Type B pancreatic cell (in vitro differentiated cells): ENCODE data around the gene ZNF23. TPM values are rescaled to one million over a fixed set of nuclear protein-coding genes. Genes with fewer than 3 reads are reported as not detected.

Source experiments
- DNase-seq: peaks from one replicate; pipeline ENCODE4 v3.0.0; 2021; ENCODE audit warnings: mixed read lengths; ENCODE audit not compliant: unreplicated experiment; ENCODE audit errors: extremely low spot score
- H3K27ac Mint-ChIP-seq: 2 replicates; pipeline ENCODE4 v1.8.0; 2021; ENCODE audit warnings: mild to moderate bottlenecking, mixed read lengths
- H3K27me3 Mint-ChIP-seq: 2 replicates; pipeline ENCODE4 v1.8.0; 2021; ENCODE audit warnings: mixed read lengths
- H3K36me3 Mint-ChIP-seq: 2 replicates; pipeline ENCODE4 v1.8.0; 2021; ENCODE audit warnings: mixed read lengths
- H3K4me1 Mint-ChIP-seq: one replicate; pipeline ENCODE4 v1.8.0; 2021; ENCODE audit warnings: mixed read lengths; ENCODE audit not compliant: unreplicated experiment
- H3K4me3 Mint-ChIP-seq: 2 replicates; pipeline ENCODE4 v1.8.0; 2021; ENCODE audit warnings: mild to moderate bottlenecking, mixed read lengths
- H3K9me3 Mint-ChIP-seq: 2 replicates; pipeline ENCODE4 v1.8.0; 2021; ENCODE audit warnings: mixed read lengths
- total RNA-seq: library from RNA; stranded (reverse); gene quantifications from 2 replicates; pipeline ENCODE4 v1.2.1, GENCODE V29; 2021; ENCODE audit warnings: low replicate concordance
- TF ChIP-seq, protein P1 (sequence below): fragments of 200-600 bp; sonication (generic); conservative IDR thresholded peaks from 2 replicates; pipeline ENCODE4 v1.5.0; 2021; ENCODE audit warnings: antibody characterized with exemption, mild to moderate bottlenecking

ZNF23 gene
- total RNA-seq, 1 donor from 2014 or later = 11.1 TPM

DNA sequence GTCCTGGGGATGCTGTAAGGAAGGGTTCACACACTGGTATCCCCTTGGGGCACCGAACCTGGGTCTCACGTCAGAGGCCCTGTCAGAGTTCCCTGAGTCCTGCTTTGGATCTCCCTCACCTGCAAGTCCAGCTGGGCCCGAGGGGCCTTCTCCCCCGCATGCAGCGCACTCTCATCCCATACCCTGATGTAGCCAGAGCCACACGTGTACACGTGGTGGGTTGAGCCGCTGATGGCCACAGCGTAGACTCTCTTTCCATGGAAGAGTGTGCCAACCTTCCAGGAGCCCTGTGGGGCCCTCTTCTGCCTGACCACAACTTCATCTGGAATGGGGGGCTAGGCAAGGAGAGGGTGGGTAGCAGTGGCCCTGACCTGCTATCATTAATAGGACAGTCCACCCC is 30.1 kb downstream of the ZNF23 start:
- Mint-ChIP-seq H3K27me3 (peaks cover 36% of the 10 kb centered on the region), H3K9me3 (no peaks in the 10 kb centered on the region), H3K4me1 (no peaks in the 10 kb centered on the region)

DNA sequence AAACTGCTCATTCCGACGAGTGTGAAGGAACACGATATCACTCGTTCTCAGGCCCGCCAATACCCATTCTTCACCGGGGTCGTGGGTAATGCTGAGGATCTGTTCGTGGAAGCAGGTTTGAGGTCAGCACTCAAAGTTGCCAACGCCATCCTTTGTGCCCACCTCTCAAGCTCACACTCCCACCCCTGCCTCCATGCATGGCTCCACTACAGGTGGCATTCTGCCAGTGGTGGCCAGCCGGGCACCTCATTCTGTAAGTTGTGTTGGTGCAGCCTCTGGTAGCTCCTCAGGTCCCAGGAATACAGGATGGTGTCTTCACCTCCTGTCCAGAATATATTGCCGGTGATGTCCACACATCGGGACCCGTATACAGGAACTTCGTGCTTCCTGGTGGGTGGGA is 30.9 kb downstream of the ZNF23 start:
- Mint-ChIP-seq H3K4me3 (no peak overlapping the region), H3K27ac (no peak overlapping the region), H3K27me3 (peaks cover 36% of the 10 kb centered on the region), H3K36me3 (no peaks in the 10 kb centered on the region), H3K4me1 (peaks cover 6% of the 10 kb centered on the region), H3K9me3 (no peaks in the 10 kb centered on the region)
- TF ChIP-seq, protein P1, sequence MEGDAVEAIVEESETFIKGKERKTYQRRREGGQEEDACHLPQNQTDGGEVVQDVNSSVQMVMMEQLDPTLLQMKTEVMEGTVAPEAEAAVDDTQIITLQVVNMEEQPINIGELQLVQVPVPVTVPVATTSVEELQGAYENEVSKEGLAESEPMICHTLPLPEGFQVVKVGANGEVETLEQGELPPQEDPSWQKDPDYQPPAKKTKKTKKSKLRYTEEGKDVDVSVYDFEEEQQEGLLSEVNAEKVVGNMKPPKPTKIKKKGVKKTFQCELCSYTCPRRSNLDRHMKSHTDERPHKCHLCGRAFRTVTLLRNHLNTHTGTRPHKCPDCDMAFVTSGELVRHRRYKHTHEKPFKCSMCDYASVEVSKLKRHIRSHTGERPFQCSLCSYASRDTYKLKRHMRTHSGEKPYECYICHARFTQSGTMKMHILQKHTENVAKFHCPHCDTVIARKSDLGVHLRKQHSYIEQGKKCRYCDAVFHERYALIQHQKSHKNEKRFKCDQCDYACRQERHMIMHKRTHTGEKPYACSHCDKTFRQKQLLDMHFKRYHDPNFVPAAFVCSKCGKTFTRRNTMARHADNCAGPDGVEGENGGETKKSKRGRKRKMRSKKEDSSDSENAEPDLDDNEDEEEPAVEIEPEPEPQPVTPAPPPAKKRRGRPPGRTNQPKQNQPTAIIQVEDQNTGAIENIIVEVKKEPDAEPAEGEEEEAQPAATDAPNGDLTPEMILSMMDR = no peak
- no peak for DNase-seq

More for the DNA sequence above, 30.1 kb downstream of the ZNF23 start:
- no peak overlapping the region for H3K4me3 Mint-ChIP-seq
- H3K36me3 Mint-ChIP-seq = no peaks in the 10 kb centered on the region
- no peak for DNase-seq
- TF ChIP-seq, protein P1 = no peak
- no peak overlapping the region for H3K27ac Mint-ChIP-seq

DNA sequence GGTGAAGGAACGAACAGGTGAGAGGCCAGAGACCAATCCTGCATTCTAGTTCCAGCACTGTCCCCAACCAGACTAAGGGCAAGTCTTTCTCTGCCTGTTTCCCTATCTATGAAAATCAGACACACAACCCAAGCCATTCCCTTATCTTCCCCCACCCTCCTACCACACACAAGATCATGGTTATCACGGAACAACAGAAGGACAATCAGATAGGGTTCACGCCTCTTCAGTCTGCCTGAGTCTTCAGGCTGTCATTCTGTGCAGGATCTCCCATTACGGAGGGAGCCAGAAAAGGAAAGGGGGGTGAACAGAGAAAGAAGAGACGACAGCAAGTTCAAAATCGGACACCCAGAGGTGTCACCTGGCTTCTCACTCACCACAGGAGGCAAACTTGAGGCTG is 31.3 kb downstream of the ZNF23 start:
- Mint-ChIP-seq H3K27me3 (peaks cover 38% of the 10 kb centered on the region), H3K27ac (no peak overlapping the region), H3K36me3 (no peaks in the 10 kb centered on the region), H3K4me3 (no peak overlapping the region), H3K9me3 (no peaks in the 10 kb centered on the region), H3K4me1 (peaks cover 8% of the 10 kb centered on the region)
- DNase-seq = no peak
- TF ChIP-seq, protein P1 = no peak

DNA sequence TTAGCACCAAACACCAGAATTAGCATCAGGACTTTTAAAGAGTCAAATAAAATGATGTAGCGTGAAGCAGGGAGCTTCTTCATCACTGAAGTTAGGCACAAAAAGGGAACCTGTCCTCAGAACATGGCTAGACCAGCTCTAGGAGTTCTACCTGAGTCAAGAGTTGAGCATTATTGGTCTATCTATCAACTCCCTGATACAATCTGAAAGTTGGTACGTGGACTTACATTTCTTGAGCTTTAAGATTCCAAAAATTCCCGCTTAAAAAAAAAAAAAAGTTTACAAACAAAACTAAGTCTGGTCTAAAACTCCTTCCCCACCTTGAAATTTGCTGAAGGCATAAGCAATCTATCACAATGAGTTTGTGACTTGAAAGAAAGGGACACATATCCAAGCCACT is 32.5 kb downstream of the ZNF23 start:
- Mint-ChIP-seq H3K27me3 (peaks cover 48% of the 10 kb centered on the region), H3K27ac (no peak overlapping the region), H3K9me3 (no peaks in the 10 kb centered on the region), H3K36me3 (no peaks in the 10 kb centered on the region), H3K4me1 (peaks cover 8% of the 10 kb centered on the region), H3K4me3 (no peak overlapping the region)
- TF ChIP-seq, protein P1 = no peak
- no peak for DNase-seq

DNA sequence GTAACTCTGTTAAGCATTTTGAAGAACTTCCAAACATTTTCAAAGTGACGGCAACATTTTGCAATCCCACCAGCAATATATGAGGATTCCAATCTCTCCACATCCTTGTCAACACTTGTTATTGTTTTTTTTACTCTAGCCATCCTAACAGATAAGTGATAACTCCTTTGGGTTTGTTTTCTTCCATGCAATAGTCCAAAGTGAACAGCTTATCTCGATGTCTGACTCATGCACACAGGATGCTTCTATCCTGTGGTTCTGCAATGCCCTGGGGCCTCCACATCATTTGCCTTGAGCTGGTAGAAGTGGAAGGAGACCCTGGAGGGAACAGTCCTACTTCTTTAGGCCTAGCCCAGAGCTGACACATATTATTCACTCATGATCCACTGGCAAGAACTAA is 33.2 kb downstream of the ZNF23 start:
- Mint-ChIP-seq H3K36me3 (no peaks in the 10 kb centered on the region), H3K27me3 (peaks cover 51% of the 10 kb centered on the region), H3K4me3 (no peak overlapping the region), H3K27ac (no peak overlapping the region), H3K9me3 (no peaks in the 10 kb centered on the region), H3K4me1 (peaks cover 8% of the 10 kb centered on the region)
- TF ChIP-seq, protein P1 = no peak
- DNase-seq = no peak

DNA sequence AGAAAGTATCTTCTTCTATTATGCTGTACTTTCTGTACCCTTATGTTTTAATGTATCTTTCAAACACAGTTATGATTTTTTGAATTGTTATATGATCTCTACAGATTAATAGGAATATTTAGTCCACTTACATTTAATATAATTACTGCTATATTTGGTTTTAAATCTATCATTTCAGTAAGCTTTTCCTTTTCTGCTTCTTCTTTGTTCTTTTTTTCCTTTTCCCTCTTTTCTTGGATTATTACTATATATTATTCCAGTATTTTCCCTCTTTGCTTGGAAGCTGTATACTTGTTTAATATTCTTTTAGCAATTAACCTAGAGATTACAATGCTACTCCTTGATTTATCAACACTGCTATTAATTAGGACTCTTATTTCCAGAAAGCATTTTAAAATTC is 33.7 kb downstream of the ZNF23 start:
- Mint-ChIP-seq H3K27me3 (peaks cover 53% of the 10 kb centered on the region), H3K4me3 (no peak overlapping the region)

More for the DNA sequence above, 33.7 kb downstream of the ZNF23 start:
- TF ChIP-seq, protein P1 = no peak
- Mint-ChIP-seq H3K9me3 (no peaks in the 10 kb centered on the region), H3K36me3 (no peaks in the 10 kb centered on the region), H3K27ac (no peak overlapping the region), H3K4me1 (peaks cover 8% of the 10 kb centered on the region)
- no peak for DNase-seq
